Measurements from ENCODE around the gene TMEM179.
A peak's percentile ranks its signal among the peaks of the same experiment; 100 is the strongest.

Gene TMEM179

GRCh38 chr14:104567141-104567956 lies 37.2 kb downstream of the TMEM179 start:
- Histone ChIP-seq H3K27me3 (ENCODE audit: control insufficient read depth, low read length) (no peaks in the 10 kb centered on the region), H3K36me3 (ENCODE audit: control insufficient read depth, low read length) (no peaks in the 10 kb centered on the region), H3K9me2 (replicated peaks; ENCODE audit: control insufficient read depth, low read length) (no peaks in the 10 kb centered on the region)

GRCh38 chr14:104564744-104565679 lies 39.6 kb downstream of the TMEM179 start:
- no peaks in the 10 kb centered on the region for H3K27me3 ChIP-seq (ENCODE audit: control insufficient read depth, low read length)
- no peaks in the 10 kb centered on the region for H3K36me3 ChIP-seq (ENCODE audit: control insufficient read depth, low read length)
- no peak overlapping the region for H3K4me3 ChIP-seq (ENCODE audit: low read length)
- no peak overlapping the region for H3K4me2 ChIP-seq (ENCODE audit: low read length)
- no peak for TF ChIP-seq EZH2phosphoT487 (IDR thresholded peaks at IDR 0.05; ENCODE audit: borderline replicate concordance, low read length)
- TF ChIP-seq CTCF (IDR thresholded peaks at IDR 0.05; ENCODE audit: low read depth, low read length, poor library complexity, severe bottlenecking) = no peak
- no peaks in the 10 kb centered on the region for H3K9me3 ChIP-seq (ENCODE audit: control insufficient read depth, insufficient read depth, low read length)
- no peak overlapping the region for H3K27ac ChIP-seq (ENCODE audit: low read depth, low read length)
- H3K79me2 ChIP-seq (ENCODE audit: control insufficient read depth, low read length) = no peaks in the 10 kb centered on the region
- H3K9me2 ChIP-seq (replicated peaks; ENCODE audit: control insufficient read depth, low read length) = no peaks in the 10 kb centered on the region
- no peaks in the 10 kb centered on the region for H3K4me1 ChIP-seq (ENCODE audit: control insufficient read depth, low read length)
- no peaks in the 10 kb centered on the region for H4K20me1 ChIP-seq (ENCODE audit: control insufficient read depth, insufficient read depth, low read depth, low read length)
- no peaks in the 10 kb centered on the region for H3F3A ChIP-seq (ENCODE audit: control insufficient read depth, insufficient read depth)

More at GRCh38 chr14:104567141-104567956, 37.2 kb downstream of the TMEM179 start:
- Histone ChIP-seq H3K79me2 (ENCODE audit: control insufficient read depth, low read length) (no peaks in the 10 kb centered on the region), H3K4me2 (ENCODE audit: low read length) (no peak overlapping the region), H3K4me3 (ENCODE audit: low read length) (no peak overlapping the region), H3K27ac (ENCODE audit: low read depth, low read length) (no peak overlapping the region), H4K20me1 (ENCODE audit: control insufficient read depth, insufficient read depth, low read depth, low read length) (no peaks in the 10 kb centered on the region), H3K9me3 (ENCODE audit: control insufficient read depth, insufficient read depth, low read length) (no peaks in the 10 kb centered on the region), H3K4me1 (ENCODE audit: control insufficient read depth, low read length) (no peaks in the 10 kb centered on the region), H3F3A (ENCODE audit: control insufficient read depth, insufficient read depth) (no peaks in the 10 kb centered on the region)
- TF ChIP-seq CTCF (IDR thresholded peaks at IDR 0.05; ENCODE audit: low read depth, low read length, poor library complexity, severe bottlenecking) (no peak), EZH2phosphoT487 (IDR thresholded peaks at IDR 0.05; ENCODE audit: borderline replicate concordance, low read length) (no peak)

- no peaks in the 10 kb centered on the region for H3K36me3 ChIP-seq (ENCODE audit: control insufficient read depth, low read length)
- no peaks in the 10 kb centered on the region for H3F3A ChIP-seq (ENCODE audit: control insufficient read depth, insufficient read depth)
- no peaks in the 10 kb centered on the region for H3K9me3 ChIP-seq (ENCODE audit: control insufficient read depth, insufficient read depth, low read length)
- no peak overlapping the region for H3K27ac ChIP-seq (ENCODE audit: low read depth, low read length)
- peak; percentile 61 for TF ChIP-seq CTCF (IDR thresholded peaks at IDR 0.05; ENCODE audit: low read depth, low read length, poor library complexity, severe bottlenecking)
- TF ChIP-seq EZH2phosphoT487 (IDR thresholded peaks at IDR 0.05; ENCODE audit: borderline replicate concordance, low read length) = no peak
- no peaks in the 10 kb centered on the region for H3K9me2 ChIP-seq (replicated peaks; ENCODE audit: control insufficient read depth, low read length)
- H3K4me2 ChIP-seq (ENCODE audit: low read length) = no peak overlapping the region
- H3K4me3 ChIP-seq (ENCODE audit: low read length) = no peak overlapping the region
- no peaks in the 10 kb centered on the region for H3K79me2 ChIP-seq (ENCODE audit: control insufficient read depth, low read length)
- no peaks in the 10 kb centered on the region for H3K4me1 ChIP-seq (ENCODE audit: control insufficient read depth, low read length)
- H3K27me3 ChIP-seq (ENCODE audit: control insufficient read depth, low read length) = no peaks in the 10 kb centered on the region
- no peaks in the 10 kb centered on the region for H4K20me1 ChIP-seq (ENCODE audit: control insufficient read depth, insufficient read depth, low read depth, low read length)
Measured at GRCh38 chr14:104563742-104564615, 40.6 kb downstream of the TMEM179 start.

All from DOHH2 (cell line).